Hepatocyte (in vitro differentiated cells): ENCODE results near the gene EPHA2.

Source experiments
- CTCF ChIP-seq: fragments of 200-600 bp; sonication (generic); IDR thresholded peaks from 2 replicates; pipeline ENCODE4 v1.5.1; 2016; ENCODE audit warnings: antibody characterized with exemption, mild to moderate bottlenecking; ENCODE audit not compliant: poor library complexity
- EZH2 ChIP-seq: fragments of 200-600 bp; sonication (generic); IDR thresholded peaks from 2 replicates; pipeline ENCODE4 v1.6.1; 2016; ENCODE audit warnings: antibody characterized with exemption, mild to moderate bottlenecking, borderline replicate concordance
- EZH2phosphoT487 ChIP-seq: fragments of 200-600 bp; sonication (generic); IDR thresholded peaks from one replicate; pipeline ENCODE4 v1.6.1; 2018; ENCODE audit warnings: antibody characterized with exemption, mild to moderate bottlenecking, low read depth, moderate library complexity; ENCODE audit not compliant: unreplicated experiment, severe bottlenecking

- TF ChIP-seq EZH2phosphoT487 = no peak
- no peak for TF ChIP-seq CTCF
- no peak for TF ChIP-seq EZH2
Observed at GRCh38 chr1:16199157-16199501, 43.3 kb upstream of the EPHA2 start.
